ENCODE results near the gene CASP9. TPM values are rescaled to one million over a fixed set of nuclear protein-coding genes. Genes with fewer than 3 reads are reported as not detected.
"Not testable (repeated sequence)": the region's sequence is repeated elsewhere in the genome, so short reads cannot be mapped to it uniquely, and the experiment has no call there.

Gene CASP9
- polyA plus RNA-seq, 1 donor = 18.8 TPM

GRCh38 chr1:15526490-15527339, 2.7 kb upstream of the CASP9 start, which contains the start of gene DNAJC16:
Gene DNAJC16, plus strand, starts transcription at chr1:15526848. Its CDS starts 2,258 bp downstream, at chr1:15529106.
- Histone ChIP-seq H3K4me1 (ENCODE audit: control insufficient read depth, insufficient read depth, low read length) (peaks cover 24% of the 10 kb centered on the region), H3K36me3 (ENCODE audit: control insufficient read depth, insufficient read depth, low read length) (peaks cover 6% of the 10 kb centered on the region), H3K4me3 (ENCODE audit: low read length) (peak within 1 kb of the TSS; percentile 80), H3K9me3 (ENCODE audit: control insufficient read depth, low read depth, low read length) (no peaks in the 10 kb centered on the region), H3K27me3 (ENCODE audit: control insufficient read depth, insufficient read depth, low read length) (no peaks in the 10 kb centered on the region), H3K27ac (ENCODE audit: low read length) (peak within 1 kb of the TSS; percentile 87)
- WGBS (ENCODE audit: insufficient coverage, low lambda C conversion rate) = no CpG with 5 or more reads among the region's 65 CpGs
- DNase-seq = peak; percentile 100

- no peaks in the 10 kb centered on the region for H3K9me3 ChIP-seq (ENCODE audit: control insufficient read depth, low read depth, low read length)
- H3K27ac ChIP-seq (ENCODE audit: low read length) = peak overlapping the region; percentile 87
- 0% methylated on average over 4 of the region's 9 CpGs for WGBS (ENCODE audit: insufficient coverage, low lambda C conversion rate)
- H3K4me3 ChIP-seq (ENCODE audit: low read length) = peak overlapping the region; percentile 25
- H3K36me3 ChIP-seq (ENCODE audit: control insufficient read depth, insufficient read depth, low read length) = peaks cover 5% of the 10 kb centered on the region
- no peak for DNase-seq
- H3K4me1 ChIP-seq (ENCODE audit: control insufficient read depth, insufficient read depth, low read length) = peaks cover 24% of the 10 kb centered on the region
- H3K27me3 ChIP-seq (ENCODE audit: control insufficient read depth, insufficient read depth, low read length) = no peaks in the 10 kb centered on the region
These were observed 2.0 kb upstream of the CASP9 start for GRCh38 chr1:15526021-15526489.

- peak overlapping the region; percentile 76 for H3K4me3 ChIP-seq (ENCODE audit: low read length)
- WGBS (ENCODE audit: insufficient coverage, low lambda C conversion rate) = 0% methylated on average over 3 of the region's 40 CpGs
- H3K27ac ChIP-seq (ENCODE audit: low read length) = peak overlapping the region; percentile 87
- H3K4me1 ChIP-seq (ENCODE audit: control insufficient read depth, insufficient read depth, low read length) = peaks cover 24% of the 10 kb centered on the region
- H3K36me3 ChIP-seq (ENCODE audit: control insufficient read depth, insufficient read depth, low read length) = peaks cover 2% of the 10 kb centered on the region
- DNase-seq = peak; percentile 97 to 99
- H3K27me3 ChIP-seq (ENCODE audit: control insufficient read depth, insufficient read depth, low read length) = no peaks in the 10 kb centered on the region
- no peaks in the 10 kb centered on the region for H3K9me3 ChIP-seq (ENCODE audit: control insufficient read depth, low read depth, low read length)
These were observed 1.3 kb upstream of the CASP9 start for GRCh38 chr1:15525050-15526020.

GRCh38 chr1:15524283-15525049, 451 bp upstream of the CASP9 start:
- DNase-seq = peak; percentile 97 to 98
- Histone ChIP-seq H3K4me3 (ENCODE audit: low read length) (peak overlapping the region; percentile 69), H3K9me3 (ENCODE audit: control insufficient read depth, low read depth, low read length) (no peaks in the 10 kb centered on the region), H3K27me3 (ENCODE audit: control insufficient read depth, insufficient read depth, low read length) (no peaks in the 10 kb centered on the region), H3K27ac (ENCODE audit: low read length) (peak overlapping the region; percentile 98), H3K4me1 (ENCODE audit: control insufficient read depth, insufficient read depth, low read length) (peaks cover 24% of the 10 kb centered on the region), H3K36me3 (ENCODE audit: control insufficient read depth, insufficient read depth, low read length) (peaks cover 2% of the 10 kb centered on the region)
- no CpG with 5 or more reads among the region's 88 CpGs for WGBS (ENCODE audit: insufficient coverage, low lambda C conversion rate)

GRCh38 chr1:15523104-15524020, 653 bp downstream of the CASP9 start:
- Histone ChIP-seq H3K4me3 (ENCODE audit: low read length) (peak overlapping the region; percentile 69), H3K4me1 (ENCODE audit: control insufficient read depth, insufficient read depth, low read length) (peaks cover 24% of the 10 kb centered on the region), H3K9me3 (ENCODE audit: control insufficient read depth, low read depth, low read length) (no peaks in the 10 kb centered on the region), H3K27me3 (ENCODE audit: control insufficient read depth, insufficient read depth, low read length) (no peaks in the 10 kb centered on the region), H3K27ac (ENCODE audit: low read length) (peak overlapping the region; percentile 82), H3K36me3 (ENCODE audit: control insufficient read depth, insufficient read depth, low read length) (peaks cover 3% of the 10 kb centered on the region)
- DNase-seq = no peak
- WGBS (ENCODE audit: insufficient coverage, low lambda C conversion rate) = no CpG with 5 or more reads among the region's 18 CpGs

- Histone ChIP-seq H3K27ac (ENCODE audit: low read length) (no peak overlapping the region), H3K9me3 (ENCODE audit: control insufficient read depth, low read depth, low read length) (no peaks in the 10 kb centered on the region), H3K27me3 (ENCODE audit: control insufficient read depth, insufficient read depth, low read length) (no peaks in the 10 kb centered on the region), H3K4me3 (ENCODE audit: low read length) (no peak overlapping the region), H3K36me3 (ENCODE audit: control insufficient read depth, insufficient read depth, low read length) (peaks cover 10% of the 10 kb centered on the region), H3K4me1 (ENCODE audit: control insufficient read depth, insufficient read depth, low read length) (peaks cover 20% of the 10 kb centered on the region)
- WGBS (ENCODE audit: insufficient coverage, low lambda C conversion rate) = 100% methylated on average over 2 of the region's 4 CpGs
- no peak for DNase-seq
These were observed 1.5 kb downstream of the CASP9 start for GRCh38 chr1:15522551-15522950.

- not testable (repeated sequence) for H3K4me3 ChIP-seq (ENCODE audit: low read length); H3K27me3 ChIP-seq (ENCODE audit: control insufficient read depth, insufficient read depth, low read length); H3K27ac ChIP-seq (ENCODE audit: low read length); H3K9me3 ChIP-seq (ENCODE audit: control insufficient read depth, low read depth, low read length)
- Histone ChIP-seq H3K36me3 (ENCODE audit: control insufficient read depth, insufficient read depth, low read length) (peaks cover 20% of the 10 kb centered on the region), H3K4me1 (ENCODE audit: control insufficient read depth, insufficient read depth, low read length) (peaks cover 20% of the 10 kb centered on the region)
- WGBS (ENCODE audit: insufficient coverage, low lambda C conversion rate) = 83% methylated on average over 3 of the region's 17 CpGs
- DNase-seq = peak in 1 of 2 donors; percentile 28
These were observed 2.7 kb downstream of the CASP9 start for GRCh38 chr1:15521206-15521906.

- H3K9me3 ChIP-seq (ENCODE audit: control insufficient read depth, low read depth, low read length) = no peaks in the 10 kb centered on the region
- peaks cover 10% of the 10 kb centered on the region for H3K4me1 ChIP-seq (ENCODE audit: control insufficient read depth, insufficient read depth, low read length)
- peaks cover 22% of the 10 kb centered on the region for H3K36me3 ChIP-seq (ENCODE audit: control insufficient read depth, insufficient read depth, low read length)
- H3K27me3 ChIP-seq (ENCODE audit: control insufficient read depth, insufficient read depth, low read length) = no peaks in the 10 kb centered on the region
- H3K27ac ChIP-seq (ENCODE audit: low read length) = no peak overlapping the region
- WGBS (ENCODE audit: insufficient coverage, low lambda C conversion rate) = no CpG with 5 or more reads among the region's 3 CpGs
- no peak for DNase-seq
- no peak overlapping the region for H3K4me3 ChIP-seq (ENCODE audit: low read length)
These were observed 4.4 kb downstream of the CASP9 start for GRCh38 chr1:15519625-15520024.

All from large intestine (tissue), 3 donors.